Mucosa of rectum (tissue), 2 donors: ENCODE data around the gene ACYP2.
"Not testable (repeated sequence)": the region's sequence is repeated elsewhere in the genome, so short reads cannot be mapped to it uniquely, and the experiment has no call there.

Experiments used
- H3K27ac ChIP-seq, 2 donors: one replicate each; pipeline ENCODE4 v1.7.0; 2013; ENCODE audit warnings: inconsistent platforms in 2 of 2, low read depth in 2 of 2, low read length in 2 of 2
- H3K27me3 ChIP-seq, 2 donors: one replicate each; pipeline ENCODE4 v1.7.0; 2013; ENCODE audit warnings: low read length in 2 of 2; ENCODE audit not compliant: control insufficient read depth in 2 of 2, insufficient read depth in 2 of 2
- H3K36me3 ChIP-seq, 2 donors: one replicate each; pipeline ENCODE4 v1.7.0; 2013; ENCODE audit warnings: low read length in 2 of 2; ENCODE audit not compliant: control insufficient read depth in 2 of 2, insufficient read depth in 2 of 2
- H3K4me1 ChIP-seq, 2 donors: one replicate each; pipeline ENCODE4 v1.7.0; 2013; ENCODE audit warnings: low read length in 2 of 2, mild to moderate bottlenecking in 1 of 2; ENCODE audit not compliant: control insufficient read depth in 2 of 2, insufficient read depth in 2 of 2
- H3K4me3 ChIP-seq, 2 donors: one replicate each; pipeline ENCODE4 v1.7.0; 2013; ENCODE audit warnings: low read length in 2 of 2
- H3K9ac ChIP-seq, 2 donors: one replicate each; pipeline ENCODE4 v1.7.0; 2013; ENCODE audit warnings: low read length in 2 of 2, low read depth in 1 of 2, mild to moderate bottlenecking in 1 of 2
- H3K9me3 ChIP-seq, 2 donors: one replicate each; pipeline ENCODE4 v1.7.0; 2013; ENCODE audit warnings: low read length in 2 of 2; ENCODE audit not compliant: control insufficient read depth in 2 of 2
- donor health status: healthy.
- donor health status: Normal muscosa, but diverticular disease.

The ACYP2 gene

GRCh38 chr2:54261537-54261936 is 146.1 kb downstream of the ACYP2 start:
- Histone ChIP-seq H3K9ac (no peak overlapping the region), H3K27ac (no peak overlapping the region), H3K4me1 (no peaks in the 10 kb centered on the region), H3K36me3 (no peaks in the 10 kb centered on the region), H3K9me3 (no peaks in the 10 kb centered on the region), H3K4me3 (no peak overlapping the region), H3K27me3 (no peaks in the 10 kb centered on the region)

GRCh38 chr2:54262015-54262765 is 146.8 kb downstream of the ACYP2 start:
- no peak overlapping the region for H3K27ac ChIP-seq
- H3K4me3 ChIP-seq: no peak overlapping the region
- H3K9ac ChIP-seq: no peak overlapping the region
- H3K36me3 ChIP-seq: no peaks in the 10 kb centered on the region
- H3K27me3 ChIP-seq: no peaks in the 10 kb centered on the region
- H3K4me1 ChIP-seq: no peaks in the 10 kb centered on the region
- H3K9me3 ChIP-seq: no peaks in the 10 kb centered on the region

- H3K4me1 ChIP-seq, H3K27me3 ChIP-seq, H3K27ac ChIP-seq, H3K9ac ChIP-seq, H3K36me3 ChIP-seq, H3K9me3 ChIP-seq, H3K4me3 ChIP-seq: not testable (repeated sequence)
Measured at GRCh38 chr2:54265081-54265480, 149.7 kb downstream of the ACYP2 start.

GRCh38 chr2:54267577-54267976 is 152.2 kb downstream of the ACYP2 start:
- no peaks in the 10 kb centered on the region for H3K4me1 ChIP-seq
- no peaks in the 10 kb centered on the region for H3K36me3 ChIP-seq
- no peaks in the 10 kb centered on the region for H3K27me3 ChIP-seq
- no peak overlapping the region for H3K27ac ChIP-seq
- no peak overlapping the region for H3K4me3 ChIP-seq
- H3K9ac ChIP-seq: no peak overlapping the region
- no peaks in the 10 kb centered on the region for H3K9me3 ChIP-seq

GRCh38 chr2:54271189-54271588 is 155.8 kb downstream of the ACYP2 start:
- Histone ChIP-seq H3K9me3 (no peaks in the 10 kb centered on the region), H3K4me3 (no peak overlapping the region), H3K27ac (no peak overlapping the region), H3K4me1 (no peaks in the 10 kb centered on the region), H3K36me3 (no peaks in the 10 kb centered on the region), H3K9ac (no peak overlapping the region), H3K27me3 (no peaks in the 10 kb centered on the region)

GRCh38 chr2:54271843-54272627 is 156.6 kb downstream of the ACYP2 start:
- H3K9me3 ChIP-seq: no peaks in the 10 kb centered on the region
- H3K27me3 ChIP-seq: no peaks in the 10 kb centered on the region
- H3K4me1 ChIP-seq: no peaks in the 10 kb centered on the region
- H3K27ac ChIP-seq: no peak overlapping the region
- H3K4me3 ChIP-seq: no peak overlapping the region
- no peaks in the 10 kb centered on the region for H3K36me3 ChIP-seq
- no peak overlapping the region for H3K9ac ChIP-seq

GRCh38 chr2:54274781-54275242 is 159.4 kb downstream of the ACYP2 start:
- no peak overlapping the region for H3K27ac ChIP-seq
- no peaks in the 10 kb centered on the region for H3K27me3 ChIP-seq
- no peaks in the 10 kb centered on the region for H3K36me3 ChIP-seq
- no peaks in the 10 kb centered on the region for H3K9me3 ChIP-seq
- H3K4me1 ChIP-seq: no peaks in the 10 kb centered on the region
- H3K4me3 ChIP-seq: no peak overlapping the region
- no peak overlapping the region for H3K9ac ChIP-seq

- no peaks in the 10 kb centered on the region for H3K9me3 ChIP-seq
- H3K9ac ChIP-seq: no peak overlapping the region
- no peaks in the 10 kb centered on the region for H3K27me3 ChIP-seq
- H3K4me1 ChIP-seq: no peaks in the 10 kb centered on the region
- H3K36me3 ChIP-seq: no peaks in the 10 kb centered on the region
- H3K4me3 ChIP-seq: no peak overlapping the region
- no peak overlapping the region for H3K27ac ChIP-seq
Measured at GRCh38 chr2:54275541-54275940, 160.1 kb downstream of the ACYP2 start.

- Histone ChIP-seq H3K36me3 (no peaks in the 10 kb centered on the region), H3K4me3 (no peak overlapping the region), H3K9ac (no peak overlapping the region), H3K4me1 (no peaks in the 10 kb centered on the region), H3K9me3 (no peaks in the 10 kb centered on the region), H3K27ac (no peak overlapping the region), H3K27me3 (no peaks in the 10 kb centered on the region)
Measured at GRCh38 chr2:54279385-54279784, 164.0 kb downstream of the ACYP2 start.

GRCh38 chr2:54284826-54285225 is 169.4 kb downstream of the ACYP2 start:
- Histone ChIP-seq H3K27ac (no peak overlapping the region), H3K27me3 (no peaks in the 10 kb centered on the region)

More at GRCh38 chr2:54284826-54285225, 169.4 kb downstream of the ACYP2 start:
- Histone ChIP-seq H3K9me3 (no peaks in the 10 kb centered on the region), H3K36me3 (no peaks in the 10 kb centered on the region), H3K9ac (no peak overlapping the region), H3K4me3 (no peak overlapping the region), H3K4me1 (no peaks in the 10 kb centered on the region)
